ENCODE results near the gene L3MBTL2. TPM values are rescaled to one million over a fixed set of nuclear protein-coding genes. Genes with fewer than 3 reads are reported as not detected.

L3MBTL2 gene
- total and polyA plus RNA-seq, 2 of the 13 experiments (the other 11 are each of a cell fraction or from before 2014, with no cell fraction given) = 13.8 to 33.7 TPM

DNA sequence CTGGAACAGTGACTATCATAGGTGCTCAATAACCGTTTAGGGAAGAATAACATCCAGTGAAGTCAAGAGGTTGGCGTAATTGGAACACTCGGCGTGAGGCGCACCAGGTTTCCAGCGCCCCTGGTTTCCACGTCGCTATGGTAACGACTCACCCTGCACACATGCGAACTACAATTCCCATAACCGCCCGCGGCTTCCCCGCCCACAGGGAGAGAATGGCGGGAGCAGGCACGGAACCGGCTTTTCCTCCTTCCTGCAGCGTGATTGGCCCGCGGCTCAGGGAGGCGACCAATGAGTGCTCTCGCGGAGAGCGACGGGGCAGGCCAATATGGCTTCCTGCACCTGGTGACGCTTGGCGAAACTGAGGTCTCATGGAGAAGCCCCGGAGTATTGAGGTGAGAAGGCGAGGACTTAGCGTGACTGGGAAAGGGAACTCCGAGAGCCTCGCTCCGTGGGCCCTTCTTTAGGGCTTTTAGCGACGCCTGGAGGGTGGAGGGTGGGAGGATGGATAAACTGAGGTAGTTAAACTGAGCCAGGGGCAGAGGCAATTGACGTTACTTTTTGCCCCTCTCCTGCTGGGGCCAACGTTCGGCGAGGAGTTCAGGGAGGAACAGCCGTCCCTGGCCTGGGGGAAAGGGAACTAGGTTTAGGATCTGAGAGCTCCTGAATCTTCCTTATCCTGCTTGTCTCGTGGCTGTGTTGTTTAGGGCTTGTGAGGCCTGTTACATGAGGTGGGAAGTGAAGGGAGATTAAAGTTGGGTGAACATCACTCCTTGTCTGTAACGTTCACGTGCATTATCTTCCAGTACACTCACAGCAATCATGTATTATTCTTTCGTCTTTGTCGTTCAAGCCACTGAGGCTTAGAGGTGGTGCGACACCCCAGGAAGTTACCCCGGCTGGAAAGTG is at the start of gene L3MBTL2 (continued):
- TF ChIP-seq ZNF34 (CRISPR knock-in tag; IDR thresholded peaks at IDR 0.05; ENCODE audit: borderline replicate concordance) (no peak), TBX2 (CRISPR knock-in tag; IDR thresholded peaks at IDR 0.05; ENCODE audit: borderline replicate concordance) (peak; percentile 36; the same call in 1 of the 2 replicates), ZNF333 (CRISPR knock-in tag; IDR thresholded peaks at IDR 0.05; ENCODE audit: borderline replicate concordance) (0 out of 2 replicates have a peak, but pooled peaks have one; percentile 62), MEIS2 (CRISPR knock-in tag; IDR thresholded peaks at IDR 0.05) (peak; percentile 19; the same call in 1 of the 2 replicates), KLF16 (CRISPR knock-in tag; IDR thresholded peaks at IDR 0.05) (0 out of 4 replicates have a peak, but pooled peaks of 1 of the 2 experiments have one; percentile 35), YEATS2 (CRISPR knock-in tag; IDR thresholded peaks at IDR 0.05; ENCODE audit: borderline replicate concordance) (peak; percentile 54; the same call in 1 of the 2 replicates), DMAP1 (CRISPR knock-in tag; IDR thresholded peaks at IDR 0.05) (peak; percentile 70; the same call in 1 of the 2 replicates), HNRNPH1 (optimal IDR thresholded peaks at IDR 0.05; ENCODE audit: low read depth, low read length) (no peak), ZNF350 (CRISPR knock-in tag; IDR thresholded peaks at IDR 0.05; ENCODE audit: borderline replicate concordance, low read depth) (peak; percentile 69; the same call in 1 of the 2 replicates), ZNF782 (CRISPR knock-in tag; IDR thresholded peaks at IDR 0.05; ENCODE audit: borderline replicate concordance) (no peak; the same call in 1 of the 2 replicates), ZNF777 (CRISPR knock-in tag; IDR thresholded peaks at IDR 0.05) (peak; percentile 35; the same call in 1 of the 2 replicates), ZBTB3 (CRISPR knock-in tag; IDR thresholded peaks at IDR 0.05; ENCODE audit: borderline replicate concordance, low read depth) (peak; percentile 63; the same call in 1 of the 2 replicates), CREB1 (IDR thresholded peaks at IDR 0.05) (peak; percentile 81), CREB1 (CRISPR knock-in tag; IDR thresholded peaks at IDR 0.05) (peak; percentile 94), AGO2 (optimal IDR thresholded peaks at IDR 0.05; ENCODE audit: low read depth, low read length) (no peak), ZSCAN25 (CRISPR knock-in tag; IDR thresholded peaks at IDR 0.05) (peak; percentile 52; the same call in 1 of the 2 replicates), ZEB1 (IDR thresholded peaks at IDR 0.05; ENCODE audit: insufficient replicate concordance, low read depth) (peak; percentile 33), MXI1 (IDR thresholded peaks at IDR 0.05; ENCODE audit: borderline replicate concordance, low read depth, low read length) (peak; percentile 94; the same call in 2 of the 3 replicates), ZNF274 (CRISPR knock-in tag; IDR thresholded peaks at IDR 0.05) (peak; percentile 81), ZNF160 (CRISPR knock-in tag; IDR thresholded peaks at IDR 0.05) (no peak), SP5 (CRISPR knock-in tag; IDR thresholded peaks at IDR 0.05; ENCODE audit: borderline replicate concordance, low read depth) (peak; percentile 96), HNRNPUL1 (IDR thresholded peaks at IDR 0.05; ENCODE audit: low read depth, low read length) (no peak), KAT8 (CRISPR knock-in tag; IDR thresholded peaks at IDR 0.05) (peak; percentile 82; the same call in 1 of the 2 replicates)
- TF ChIP-seq, protein P1, sequence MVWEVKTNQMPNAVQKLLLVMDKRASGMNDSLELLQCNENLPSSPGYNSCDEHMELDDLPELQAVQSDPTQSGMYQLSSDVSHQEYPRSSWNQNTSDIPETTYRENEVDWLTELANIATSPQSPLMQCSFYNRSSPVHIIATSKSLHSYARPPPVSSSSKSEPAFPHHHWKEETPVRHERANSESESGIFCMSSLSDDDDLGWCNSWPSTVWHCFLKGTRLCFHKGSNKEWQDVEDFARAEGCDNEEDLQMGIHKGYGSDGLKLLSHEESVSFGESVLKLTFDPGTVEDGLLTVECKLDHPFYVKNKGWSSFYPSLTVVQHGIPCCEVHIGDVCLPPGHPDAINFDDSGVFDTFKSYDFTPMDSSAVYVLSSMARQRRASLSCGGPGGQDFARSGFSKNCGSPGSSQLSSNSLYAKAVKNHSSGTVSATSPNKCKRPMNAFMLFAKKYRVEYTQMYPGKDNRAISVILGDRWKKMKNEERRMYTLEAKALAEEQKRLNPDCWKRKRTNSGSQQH (CRISPR knock-in tag; IDR thresholded peaks at IDR 0.05; ENCODE audit: low read depth) = no peak
- TF ChIP-seq, protein P2, sequence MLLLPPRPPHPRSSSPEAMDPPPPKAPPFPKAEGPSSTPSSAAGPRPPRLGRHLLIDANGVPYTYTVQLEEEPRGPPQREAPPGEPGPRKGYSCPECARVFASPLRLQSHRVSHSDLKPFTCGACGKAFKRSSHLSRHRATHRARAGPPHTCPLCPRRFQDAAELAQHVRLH (CRISPR knock-in tag; IDR thresholded peaks at IDR 0.05; ENCODE audit: borderline replicate concordance, low read depth) = peak; percentile 63; the same call in 1 of the 2 replicates
- TF ChIP-seq, protein P3, sequence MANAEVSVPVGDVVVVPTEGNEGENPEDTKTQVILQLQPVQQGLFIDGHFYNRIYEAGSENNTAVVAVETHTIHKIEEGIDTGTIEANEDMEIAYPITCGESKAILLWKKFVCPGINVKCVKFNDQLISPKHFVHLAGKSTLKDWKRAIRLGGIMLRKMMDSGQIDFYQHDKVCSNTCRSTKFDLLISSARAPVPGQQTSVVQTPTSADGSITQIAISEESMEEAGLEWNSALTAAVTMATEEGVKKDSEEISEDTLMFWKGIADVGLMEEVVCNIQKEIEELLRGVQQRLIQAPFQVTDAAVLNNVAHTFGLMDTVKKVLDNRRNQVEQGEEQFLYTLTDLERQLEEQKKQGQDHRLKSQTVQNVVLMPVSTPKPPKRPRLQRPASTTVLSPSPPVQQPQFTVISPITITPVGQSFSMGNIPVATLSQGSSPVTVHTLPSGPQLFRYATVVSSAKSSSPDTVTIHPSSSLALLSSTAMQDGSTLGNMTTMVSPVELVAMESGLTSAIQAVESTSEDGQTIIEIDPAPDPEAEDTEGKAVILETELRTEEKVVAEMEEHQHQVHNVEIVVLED (CRISPR knock-in tag; IDR thresholded peaks at IDR 0.05; ENCODE audit: borderline replicate concordance) = peak; percentile 84
